T-helper 2 cell treated with Interferon-gamma antibody and Interleukin-4, amounts not matched to agents 100 ng/mL and 5 ng/mL, for 36 hours (primary cell): ENCODE results near the gene TSPAN14. TPM values are rescaled to one million over a fixed set of nuclear protein-coding genes. Genes with fewer than 3 reads are reported as not detected.

Source experiments
- intact Hi-C: fragments of 100-400 bp; cut with micrococcal nuclease; formaldehyde crosslinking; loops from one replicate; pipeline ENCODE4 v1.15.1; 2023
- total RNA-seq: library from RNA; stranded (reverse); gene quantifications from 2 replicates; pipeline ENCODE4 v1.2.3, GENCODE V29; 2022

The TSPAN14 gene
- total RNA-seq, 1 donor from 2014 or later: 118 TPM

DNA sequence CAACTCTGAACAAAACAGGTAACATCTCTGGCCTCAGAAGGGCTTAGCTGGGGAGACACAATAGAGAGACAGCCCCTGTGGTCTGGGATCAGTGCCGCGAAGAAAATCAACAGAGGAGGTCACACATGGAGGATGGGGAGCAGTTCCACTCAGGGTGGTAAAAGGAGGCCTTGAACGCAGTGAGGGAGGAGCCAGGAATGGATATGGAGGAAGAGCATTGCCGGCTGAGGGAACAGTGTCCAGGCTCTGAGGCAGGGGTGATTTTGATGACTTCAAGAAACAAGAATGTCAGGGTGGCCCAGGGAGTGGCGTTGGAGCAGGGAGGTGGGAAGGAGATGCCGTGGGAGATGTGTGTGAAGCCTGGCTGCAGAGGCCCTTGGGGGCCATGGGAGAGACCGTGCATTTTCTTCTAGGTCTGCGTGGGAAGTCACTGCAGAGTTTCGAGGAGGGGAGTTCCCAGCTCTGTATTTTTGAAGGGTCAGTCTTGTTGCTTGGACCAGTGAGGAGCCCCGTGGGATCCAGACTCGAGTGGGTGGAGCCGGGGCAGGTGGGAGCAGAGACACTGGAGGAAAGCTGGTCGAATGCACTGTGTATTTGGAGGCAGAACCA is 47.9 kb downstream of the TSPAN14 start:
- intact Hi-C loops: no loop called here

DNA sequence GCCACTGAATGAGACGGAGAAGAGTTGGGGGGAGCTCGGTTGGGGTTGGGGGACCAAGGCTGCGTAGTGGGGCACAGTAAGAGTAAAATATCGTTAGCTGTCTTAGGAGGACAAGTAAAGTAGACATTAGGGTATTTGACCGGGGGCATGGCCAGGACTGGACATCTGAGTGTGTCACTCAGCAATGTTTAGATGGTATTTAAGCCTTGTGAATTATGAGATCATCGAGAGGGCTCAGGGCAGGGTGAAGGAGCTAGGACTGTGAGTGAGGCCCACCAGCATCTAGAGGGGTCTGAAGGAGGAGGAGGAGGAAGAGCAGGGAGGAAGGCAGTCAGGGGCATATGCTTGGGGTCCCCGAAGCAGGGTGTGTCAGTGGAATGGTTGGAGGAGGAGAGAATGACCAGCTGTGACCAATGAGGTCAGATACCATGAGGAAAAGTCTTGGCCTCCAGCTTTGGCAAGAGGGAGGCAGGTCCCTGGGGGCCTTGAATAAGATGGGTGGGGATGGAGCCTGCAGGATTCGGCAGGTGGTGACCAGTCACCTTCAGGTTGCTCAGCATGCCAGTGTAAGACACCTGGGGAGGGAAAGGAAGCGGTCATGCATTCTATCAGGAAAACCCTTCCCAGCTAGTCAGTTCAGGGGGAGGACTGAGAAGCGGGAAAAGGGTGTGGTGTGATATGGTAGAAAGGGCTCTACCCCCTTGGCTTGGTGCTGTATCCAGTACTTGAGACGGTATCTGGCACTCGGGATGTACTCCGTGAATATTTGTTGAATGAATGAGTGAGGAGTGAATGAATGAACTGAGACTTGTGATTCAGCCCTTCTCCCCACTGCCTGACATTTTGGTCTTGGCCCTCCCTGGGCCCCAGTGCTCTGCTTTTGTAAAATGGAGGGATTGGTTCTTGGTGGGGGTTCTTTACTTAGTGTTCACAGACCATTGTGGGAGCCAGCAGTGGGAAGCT is 48.8 kb downstream of the TSPAN14 start:
- intact Hi-C loops: no loop called here

DNA sequence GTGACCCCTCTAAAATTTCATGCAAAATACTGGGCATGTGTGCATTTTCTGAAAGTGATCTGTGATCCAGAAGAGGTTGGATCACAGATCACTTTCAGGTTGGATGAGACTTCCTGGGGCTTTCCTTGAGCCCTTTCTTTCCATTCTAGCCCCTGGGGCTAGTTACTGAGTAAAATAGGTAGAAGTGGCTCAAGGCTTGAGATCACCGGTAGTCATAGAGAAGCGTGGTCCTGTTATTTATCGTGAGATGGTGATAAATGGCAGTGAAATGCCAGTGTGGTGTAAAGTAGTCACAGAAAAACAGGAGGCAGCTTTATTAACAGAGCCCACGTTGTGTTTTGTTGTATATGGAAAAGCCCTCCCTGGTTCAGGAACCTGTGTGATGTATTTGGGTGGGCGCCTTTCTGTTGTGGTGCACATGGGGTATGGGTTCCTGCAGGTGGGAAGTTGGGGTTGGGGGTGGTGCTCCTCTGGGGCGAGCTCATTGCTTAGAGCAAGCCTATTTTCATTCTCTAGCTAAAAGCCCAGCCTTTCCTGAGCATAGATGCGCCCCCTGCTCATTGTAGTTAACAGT is 49.6 kb downstream of the TSPAN14 start:
- intact Hi-C loops: loop anchor here (2.0 kb wide), 1 partner anchor 45 kb away; no protein-coding TSS in a partner anchor

DNA sequence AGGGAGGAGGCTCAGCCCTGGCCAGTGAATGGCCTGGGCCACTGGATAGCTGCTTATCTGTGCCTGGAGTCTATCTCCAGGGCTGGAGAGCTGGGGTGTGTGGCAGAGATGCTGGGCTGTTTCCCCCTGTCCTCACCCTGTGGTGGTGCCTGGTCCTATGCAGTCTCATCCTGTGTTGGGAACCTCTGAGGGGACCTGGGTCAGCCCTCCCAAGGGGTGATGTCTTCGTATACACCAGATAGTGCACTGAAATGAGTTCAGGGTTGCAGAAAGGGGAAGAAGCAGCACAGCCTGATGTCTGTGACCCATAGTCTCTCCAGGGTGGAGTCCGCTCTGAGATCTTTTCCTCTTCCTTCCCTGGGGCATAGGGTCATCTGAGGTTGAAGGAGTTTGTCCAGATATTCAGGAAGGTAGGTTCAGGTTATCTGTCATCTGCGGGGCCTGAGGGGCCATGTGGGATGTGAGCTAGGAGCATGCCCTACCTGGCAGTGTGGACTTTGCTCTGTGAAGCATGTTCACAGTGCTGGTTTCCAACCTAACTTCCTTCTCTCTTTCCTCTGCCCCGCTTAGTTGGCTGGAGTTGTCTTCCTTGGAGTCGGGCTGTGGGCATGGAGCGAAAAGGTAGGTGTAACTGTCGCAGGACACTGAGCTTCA is 50.2 kb downstream of the TSPAN14 start:
- intact Hi-C loops: loop anchor here (2.0 kb wide), 1 partner anchor 45 kb away; no protein-coding TSS in a partner anchor

DNA sequence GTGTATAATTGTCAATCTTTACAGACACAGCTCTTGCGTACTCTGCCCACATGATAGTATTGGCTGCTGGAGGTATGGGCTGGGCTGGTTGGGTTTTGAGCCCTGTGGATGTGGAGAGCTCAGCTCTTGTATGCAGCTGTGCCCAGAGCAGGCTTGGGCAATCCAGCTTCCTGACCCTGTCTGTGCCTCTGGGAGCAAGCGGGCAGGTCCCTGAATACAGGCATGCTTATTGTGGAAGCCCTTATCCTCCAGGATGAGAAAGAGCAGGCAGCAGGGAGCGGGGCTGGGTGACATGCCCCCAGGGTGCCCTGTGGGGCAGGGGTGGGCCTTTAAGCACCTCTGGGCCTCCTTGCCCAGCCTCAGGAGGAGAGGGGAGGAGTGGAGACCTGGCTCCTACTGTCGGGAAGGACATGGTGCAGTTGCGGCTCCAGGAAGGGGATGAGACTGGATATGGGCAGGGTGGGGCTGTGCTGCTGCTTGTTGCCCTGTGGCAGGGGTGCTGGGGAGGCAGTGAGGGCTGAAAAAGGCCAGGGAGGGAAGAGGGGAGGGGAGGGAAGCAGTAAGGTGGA is 50.9 kb downstream of the TSPAN14 start:
- intact Hi-C loops: loop anchor here (1.0 to 2.0 kb wide), 4 partner anchors 46 to 127 kb away; no protein-coding TSS in a partner anchor

DNA sequence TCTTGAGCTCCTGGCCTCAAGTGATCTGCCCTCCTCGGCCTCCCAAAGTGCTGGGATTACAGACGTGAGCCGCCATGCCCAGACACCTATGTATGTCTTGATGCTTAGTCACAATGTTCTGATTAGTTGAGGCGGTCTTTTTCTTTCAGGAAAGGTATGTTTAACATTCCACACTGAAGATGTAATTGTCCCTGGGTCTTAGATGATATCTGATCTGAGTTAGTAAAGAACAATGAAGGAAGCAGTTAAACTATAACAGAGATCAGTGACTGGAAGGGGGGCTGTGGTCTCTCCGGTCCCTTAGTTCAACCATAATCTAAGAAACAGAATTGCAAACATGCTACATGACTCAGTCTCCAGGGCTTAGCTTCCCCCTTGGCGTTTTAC is 52.1 kb downstream of the TSPAN14 start:
- intact Hi-C loops: no loop called here

DNA sequence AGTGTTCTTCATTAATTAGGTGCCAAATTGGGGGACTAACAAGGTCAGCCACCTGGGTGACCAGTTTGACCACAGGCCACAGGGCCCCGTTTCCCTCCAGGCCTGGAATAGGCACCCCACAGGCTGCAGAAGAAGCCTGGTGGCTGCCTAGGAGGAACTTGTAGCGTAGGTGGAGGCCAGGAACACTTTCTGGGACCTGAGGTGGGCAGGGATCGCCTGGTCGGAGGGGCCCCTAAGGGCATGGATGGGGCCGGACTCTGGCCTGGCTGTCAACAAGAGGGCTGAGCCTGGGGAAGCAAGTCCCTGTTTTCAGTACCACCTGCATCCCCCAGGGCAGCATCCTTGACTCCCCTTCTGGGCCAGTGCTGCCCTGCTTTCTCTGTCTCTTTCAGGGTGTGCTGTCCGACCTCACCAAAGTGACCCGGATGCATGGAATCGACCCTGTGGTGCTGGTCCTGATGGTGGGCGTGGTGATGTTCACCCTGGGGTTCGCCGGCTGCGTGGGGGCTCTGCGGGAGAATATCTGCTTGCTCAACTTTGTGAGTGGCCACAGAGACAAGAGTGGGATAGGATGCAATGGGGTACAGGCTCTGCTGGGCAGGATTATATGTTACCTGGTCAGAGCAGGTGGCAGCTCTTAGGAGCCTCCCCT is 52.9 kb downstream of the TSPAN14 start:
- intact Hi-C loops: no loop called here

DNA sequence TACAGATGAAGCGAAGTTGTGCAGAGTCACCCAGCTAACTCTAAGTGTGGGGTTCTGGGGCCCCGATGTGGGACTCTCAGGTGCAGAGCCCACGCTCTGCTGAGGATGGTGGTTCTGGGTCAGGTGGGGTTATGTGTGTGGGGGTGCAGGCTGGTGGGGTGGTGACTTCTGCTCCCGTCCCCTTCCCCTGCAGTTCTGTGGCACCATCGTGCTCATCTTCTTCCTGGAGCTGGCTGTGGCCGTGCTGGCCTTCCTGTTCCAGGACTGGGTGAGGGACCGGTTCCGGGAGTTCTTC is 54.9 kb downstream of the TSPAN14 start:
- intact Hi-C loops: no loop called here

DNA sequence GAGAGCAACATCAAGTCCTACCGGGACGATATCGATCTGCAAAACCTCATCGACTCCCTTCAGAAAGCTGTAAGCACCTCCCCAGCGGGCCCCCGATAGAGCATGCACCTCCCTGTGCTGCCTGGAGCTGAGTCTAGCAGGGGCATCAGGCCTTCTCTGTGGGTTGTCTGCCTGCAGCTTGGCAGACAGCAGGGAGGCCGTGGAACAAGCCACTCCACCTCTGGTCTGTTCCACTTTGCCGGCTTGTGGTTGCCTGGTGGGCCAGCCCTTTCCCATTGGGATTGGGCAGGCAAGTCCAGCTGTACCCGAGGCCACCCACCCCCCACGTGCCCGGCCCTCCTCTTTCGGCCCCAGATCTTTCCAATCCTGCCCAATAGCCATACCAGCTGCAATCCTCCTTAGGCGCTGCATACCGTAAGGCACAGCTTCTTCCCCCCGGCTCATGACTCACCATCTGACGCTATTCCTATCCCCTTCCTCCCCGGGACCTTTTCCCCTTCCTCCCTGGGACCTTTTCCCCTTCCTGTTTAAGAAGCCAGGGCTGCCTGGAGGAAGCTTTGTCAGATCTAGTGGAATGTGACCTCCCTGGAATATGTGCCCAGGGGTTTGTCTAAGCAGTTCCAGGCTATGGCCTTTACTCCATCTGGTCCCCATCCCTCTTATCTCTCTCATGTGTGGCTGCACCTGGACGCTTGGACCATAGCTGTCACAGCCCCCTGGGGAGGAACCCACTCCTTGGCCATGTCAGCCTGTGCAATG is 55.5 kb downstream of the TSPAN14 start:
- intact Hi-C loops: no loop called here

DNA sequence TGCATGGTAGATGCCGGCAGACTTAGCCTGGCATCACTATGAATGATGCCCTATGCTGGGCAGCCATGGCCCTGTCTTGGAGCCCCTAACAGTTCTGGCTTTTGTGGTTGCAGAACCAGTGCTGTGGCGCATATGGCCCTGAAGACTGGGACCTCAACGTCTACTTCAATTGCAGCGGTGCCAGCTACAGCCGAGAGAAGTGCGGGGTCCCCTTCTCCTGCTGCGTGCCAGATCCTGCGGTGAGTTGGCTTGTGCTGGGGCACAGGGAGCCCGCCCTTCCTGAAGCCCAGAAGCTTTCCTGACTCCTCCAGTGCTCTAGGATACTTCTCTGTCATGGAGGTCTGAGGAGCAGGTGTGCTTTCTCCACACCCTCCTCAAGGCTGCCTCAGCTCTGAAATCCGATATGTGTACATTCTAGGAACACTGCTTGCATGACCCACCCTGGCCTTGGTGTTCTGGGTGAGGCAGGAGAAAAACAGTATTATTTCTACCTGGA is 58.0 kb downstream of the TSPAN14 start:
- intact Hi-C loops: no loop called here

DNA sequence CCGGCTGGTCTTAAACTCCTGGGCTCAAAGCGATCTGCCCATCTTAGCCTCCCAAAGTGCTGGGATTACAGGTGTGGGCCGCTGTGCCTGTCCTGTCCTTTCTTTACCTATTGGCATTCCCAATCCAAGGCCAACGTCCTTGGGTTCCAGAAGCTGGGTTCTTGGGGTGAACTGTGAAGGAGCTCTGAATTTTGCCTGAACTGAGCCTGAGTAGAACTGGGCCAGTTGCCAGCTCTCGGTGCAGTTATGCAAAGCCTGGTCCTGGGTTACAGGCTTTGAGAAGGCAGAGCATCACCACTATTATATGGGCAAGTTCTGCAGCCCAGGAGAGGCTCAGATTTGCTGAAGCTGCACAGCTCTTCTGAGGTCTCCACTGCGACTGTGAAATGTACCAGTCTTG is 59.0 kb downstream of the TSPAN14 start:
- intact Hi-C loops: no loop called here

DNA sequence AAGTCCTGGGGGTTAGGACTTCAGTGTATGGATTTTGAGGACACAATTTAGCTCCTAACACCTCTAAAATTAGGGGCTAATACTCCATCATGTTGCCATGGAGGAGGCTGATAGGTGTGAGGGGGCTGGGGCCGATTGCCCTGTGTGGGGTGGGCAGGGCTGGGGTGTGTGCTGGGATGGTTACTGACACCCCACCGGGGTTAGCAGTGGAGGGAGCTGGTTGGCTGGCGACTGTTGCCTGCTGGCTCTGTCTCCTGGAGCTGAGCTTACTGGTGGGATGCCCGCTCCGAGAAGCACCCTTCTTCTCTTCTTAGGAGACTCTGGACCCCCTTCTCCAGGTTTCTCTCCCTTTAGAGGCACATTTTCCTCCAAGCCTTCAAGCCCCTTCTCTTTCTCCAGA is 61.4 kb downstream of the TSPAN14 start:
- intact Hi-C loops: no loop called here

DNA sequence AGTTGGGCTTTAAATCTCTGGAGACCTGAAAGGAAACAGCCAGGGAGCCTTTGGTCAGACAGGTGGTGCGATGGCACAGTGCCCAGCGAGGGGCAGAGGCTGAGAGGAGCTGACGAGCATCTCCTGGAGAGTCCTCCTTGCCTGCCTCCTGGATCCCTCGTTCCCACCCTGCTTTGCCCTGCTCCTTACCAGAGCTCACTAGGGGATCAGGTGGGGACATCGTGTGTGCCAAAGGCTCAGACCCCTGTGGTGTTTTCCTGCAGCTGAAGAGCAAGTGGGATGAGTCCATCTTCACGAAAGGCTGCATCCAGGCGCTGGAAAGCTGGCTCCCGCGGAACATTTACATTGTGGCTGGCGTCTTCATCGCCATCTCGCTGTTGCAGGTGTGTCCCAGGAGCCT is 61.8 kb downstream of the TSPAN14 start:
- intact Hi-C loops: no loop called here

DNA sequence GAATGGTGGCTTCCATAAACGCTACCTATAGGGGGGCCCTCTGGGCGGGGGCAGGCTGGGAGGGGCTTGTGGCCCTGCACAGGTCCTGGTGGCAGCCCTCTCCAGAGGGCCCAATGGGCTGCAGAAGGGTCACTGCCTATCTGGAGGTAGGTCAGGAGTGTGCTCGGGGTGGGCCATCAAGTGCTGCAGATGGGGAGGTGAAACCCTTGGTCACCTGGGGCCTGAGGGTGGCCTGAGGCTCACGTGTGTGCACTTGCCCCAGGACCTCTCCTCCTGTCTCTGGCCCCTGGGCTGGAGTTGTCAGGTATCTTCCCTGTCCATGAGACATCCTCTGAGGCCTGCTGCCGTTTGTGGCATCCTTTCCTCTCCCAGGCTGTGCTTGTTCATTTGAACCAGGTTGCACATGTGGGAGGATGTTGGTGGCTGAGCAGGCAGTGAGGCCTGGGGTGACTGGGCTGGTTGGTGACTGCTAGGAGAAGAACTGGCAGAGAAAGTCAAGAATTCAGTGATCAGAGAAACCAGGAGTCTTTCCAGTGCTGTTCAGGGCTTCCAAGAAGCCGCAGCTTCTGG is 62.5 kb downstream of the TSPAN14 start:
- intact Hi-C loops: no loop called here

DNA sequence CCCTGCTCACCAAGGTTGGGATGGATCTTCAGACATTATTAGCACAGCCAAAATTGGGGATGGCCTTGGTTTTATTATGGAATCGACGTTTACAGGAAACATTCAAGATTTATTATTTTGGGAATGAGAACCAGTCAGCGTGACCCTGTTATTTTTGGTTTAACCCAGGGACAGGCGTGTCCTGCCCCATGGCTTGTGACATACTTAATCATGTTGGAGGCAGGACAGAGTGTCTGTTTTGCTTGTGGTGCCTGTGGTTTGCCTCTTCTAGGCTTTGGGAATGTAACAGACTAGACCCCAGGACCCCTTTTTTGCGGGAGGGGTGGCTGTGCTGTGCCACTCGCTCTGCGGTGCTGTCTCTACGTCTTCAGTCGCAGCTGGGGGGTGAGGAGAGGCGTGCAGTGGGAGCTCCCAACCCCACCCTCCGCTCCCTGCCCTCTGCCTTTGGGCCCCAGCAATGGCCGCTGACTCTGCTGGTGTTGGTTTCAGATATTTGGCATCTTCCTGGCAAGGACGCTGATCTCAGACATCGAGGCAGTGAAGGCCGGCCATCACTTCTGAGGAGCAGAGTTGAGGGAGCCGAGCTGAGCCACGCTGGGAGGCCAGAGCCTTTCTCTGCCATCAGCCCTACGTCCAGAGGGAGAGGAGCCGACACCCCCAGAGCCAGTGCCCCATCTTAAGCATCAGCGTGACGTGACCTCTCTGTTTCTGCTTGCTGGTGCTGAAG is 63.5 kb downstream of the TSPAN14 start:
- intact Hi-C loops: no loop called here

DNA sequence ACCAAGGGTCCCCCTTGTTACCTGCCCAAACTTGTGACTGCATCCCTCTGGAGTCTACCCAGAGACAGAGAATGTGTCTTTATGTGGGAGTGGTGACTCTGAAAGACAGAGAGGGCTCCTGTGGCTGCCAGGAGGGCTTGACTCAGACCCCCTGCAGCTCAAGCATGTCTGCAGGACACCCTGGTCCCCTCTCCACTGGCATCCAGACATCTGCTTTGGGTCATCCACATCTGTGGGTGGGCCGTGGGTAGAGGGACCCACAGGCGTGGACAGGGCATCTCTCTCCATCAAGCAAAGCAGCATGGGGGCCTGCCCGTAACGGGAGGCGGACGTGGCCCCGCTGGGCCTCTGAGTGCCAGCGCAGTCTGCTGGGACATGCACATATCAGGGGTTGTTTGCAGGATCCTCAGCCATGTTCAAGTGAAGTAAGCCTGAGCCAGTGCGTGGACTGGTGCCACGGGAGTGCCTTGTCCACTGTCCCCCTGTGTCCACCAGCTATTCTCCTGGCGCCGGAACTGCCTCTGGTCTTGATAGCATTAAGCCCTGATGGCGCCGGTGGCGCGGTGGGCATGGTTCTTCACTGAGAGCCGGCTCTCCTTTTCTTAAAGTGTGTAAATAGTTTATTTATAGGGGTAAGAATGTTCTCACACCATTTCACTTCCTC is 64.2 kb downstream of the TSPAN14 start:
- intact Hi-C loops: no loop called here

DNA sequence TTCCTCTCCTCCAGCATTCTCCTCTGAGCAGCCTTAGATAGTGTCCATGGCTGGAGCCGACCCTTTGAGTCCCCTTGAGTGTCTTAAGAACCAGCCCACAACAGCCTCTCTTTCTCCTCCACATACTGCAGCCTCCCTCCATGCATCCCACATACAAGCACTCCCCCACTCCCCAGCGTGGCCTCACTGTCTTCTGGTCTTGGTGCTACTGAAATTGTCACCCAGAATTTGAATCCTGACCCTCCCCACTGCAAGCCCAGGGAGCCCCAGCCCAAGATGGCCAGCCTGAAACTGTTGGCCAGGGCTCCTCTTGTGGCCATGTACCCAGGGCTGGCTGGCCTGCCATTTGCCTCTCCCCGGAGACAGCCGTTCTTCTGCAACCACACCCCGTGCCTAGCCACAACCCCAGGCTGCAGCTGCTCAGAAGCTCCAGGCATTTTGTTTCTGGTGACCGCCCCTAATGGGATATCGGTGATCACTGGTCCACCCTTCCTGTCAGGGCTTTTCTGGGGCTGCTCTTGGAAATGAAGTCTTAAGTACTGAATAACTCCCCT is 64.8 kb downstream of the TSPAN14 start:
- intact Hi-C loops: no loop called here
